Dendritic cell treated with granulocyte-macrophage colony-stimulating factor and Interleukin-4, amounts not matched to agents 40 ng/mL and 50 ng/mL, for 4 days (primary cell): ENCODE data around the gene TYW1.
"Not testable (repeated sequence)": the region's sequence is repeated elsewhere in the genome, so short reads cannot be mapped to it uniquely, and the experiment has no call there.

Source experiments
- H3K27ac Mint-ChIP-seq: one replicate; pipeline ENCODE4 v1.8.0; 2022; ENCODE audit warnings: mild to moderate bottlenecking, mixed read lengths
- H3K27me3 Mint-ChIP-seq: one replicate; pipeline ENCODE4 v1.8.0; 2022; ENCODE audit warnings: mild to moderate bottlenecking, mixed read lengths
- H3K36me3 Mint-ChIP-seq: one replicate; pipeline ENCODE4 v1.8.0; 2022; ENCODE audit warnings: low read depth, mixed read lengths
- H3K4me1 Mint-ChIP-seq: one replicate; pipeline ENCODE4 v1.8.0; 2022; ENCODE audit warnings: low read depth, mixed read lengths
- H3K4me3 Mint-ChIP-seq: one replicate; pipeline ENCODE4 v1.8.0; 2022; ENCODE audit warnings: mild to moderate bottlenecking, moderate library complexity, mixed read lengths
- H3K9me3 Mint-ChIP-seq: one replicate; pipeline ENCODE4 v1.8.0; 2022; ENCODE audit warnings: mixed read lengths
- intact Hi-C: fragments of 100-400 bp; cut with micrococcal nuclease; formaldehyde crosslinking; loops from one replicate; pipeline ENCODE4 v1.15.0; 2022

TYW1 gene

GRCh38 chr7:66996444-66997191 is at the start of gene TYW1:
Gene TYW1 (plus strand): TSS chr7:66996833. CDS start chr7:66996979, 146 bp downstream.
- intact Hi-C loops, H3K9me3 Mint-ChIP-seq, H3K27me3 Mint-ChIP-seq: not testable (repeated sequence)
- Mint-ChIP-seq H3K4me1 (peaks cover 13% of the 10 kb centered on the region), H3K4me3 (peak within 1 kb of the TSS; percentile 99), H3K27ac (peak within 1 kb of the TSS; percentile 97), H3K36me3 (peaks cover 58% of the 10 kb centered on the region)

GRCh38 chr7:66948480-66949109 is 48.0 kb upstream of the TYW1 start:
- no peak overlapping the region for H3K27ac Mint-ChIP-seq
- no peaks in the 10 kb centered on the region for H3K9me3 Mint-ChIP-seq
- peaks cover 98% of the 10 kb centered on the region for H3K36me3 Mint-ChIP-seq
- no peak overlapping the region for H3K4me3 Mint-ChIP-seq
- no peaks in the 10 kb centered on the region for H3K27me3 Mint-ChIP-seq
- intact Hi-C loops = no loop called here
- peaks cover 7% of the 10 kb centered on the region for H3K4me1 Mint-ChIP-seq

GRCh38 chr7:66950311-66950710 is 46.3 kb upstream of the TYW1 start:
- H3K27ac Mint-ChIP-seq = no peak overlapping the region
- peaks cover 95% of the 10 kb centered on the region for H3K36me3 Mint-ChIP-seq
- no peaks in the 10 kb centered on the region for H3K27me3 Mint-ChIP-seq
- peaks cover 7% of the 10 kb centered on the region for H3K4me1 Mint-ChIP-seq
- no peaks in the 10 kb centered on the region for H3K9me3 Mint-ChIP-seq
- no peak overlapping the region for H3K4me3 Mint-ChIP-seq
- intact Hi-C loops = no loop called here

- Mint-ChIP-seq H3K4me3 (no peak overlapping the region), H3K27ac (no peak overlapping the region), H3K9me3 (no peaks in the 10 kb centered on the region), H3K36me3 (peaks cover 95% of the 10 kb centered on the region), H3K4me1 (peaks cover 7% of the 10 kb centered on the region), H3K27me3 (no peaks in the 10 kb centered on the region)
- intact Hi-C loops = no loop called here
These were observed 45.9 kb upstream of the TYW1 start for GRCh38 chr7:66950763-66951162.

- intact Hi-C loops = no loop called here
- Mint-ChIP-seq H3K27me3 (no peaks in the 10 kb centered on the region), H3K36me3 (peaks cover 95% of the 10 kb centered on the region), H3K27ac (peak overlapping the region; percentile 7), H3K4me3 (no peak overlapping the region), H3K9me3 (no peaks in the 10 kb centered on the region), H3K4me1 (peaks cover 7% of the 10 kb centered on the region)
These were observed 44.1 kb upstream of the TYW1 start for GRCh38 chr7:66952343-66953043.

GRCh38 chr7:66953044-66953427 is 43.6 kb upstream of the TYW1 start:
- Mint-ChIP-seq H3K4me1 (peaks cover 7% of the 10 kb centered on the region), H3K4me3 (no peak overlapping the region), H3K36me3 (peaks cover 95% of the 10 kb centered on the region), H3K27ac (peak overlapping the region; percentile 7), H3K27me3 (no peaks in the 10 kb centered on the region), H3K9me3 (no peaks in the 10 kb centered on the region)
- intact Hi-C loops = no loop called here

- peaks cover 82% of the 10 kb centered on the region for H3K36me3 Mint-ChIP-seq
These were observed 38.9 kb upstream of the TYW1 start for GRCh38 chr7:66957595-66958290.

GRCh38 chr7:66958538-66959350 is 37.9 kb upstream of the TYW1 start:
- Mint-ChIP-seq H3K4me1 (no peaks in the 10 kb centered on the region), H3K9me3 (no peaks in the 10 kb centered on the region), H3K36me3 (peaks cover 72% of the 10 kb centered on the region), H3K27ac (no peak overlapping the region), H3K27me3 (no peaks in the 10 kb centered on the region), H3K4me3 (no peak overlapping the region)
- intact Hi-C loops = no loop called here

More at GRCh38 chr7:66957595-66958290, 38.9 kb upstream of the TYW1 start:
- Mint-ChIP-seq H3K27ac (no peak overlapping the region), H3K27me3 (no peaks in the 10 kb centered on the region), H3K4me3 (no peak overlapping the region), H3K4me1 (peaks cover 1% of the 10 kb centered on the region), H3K9me3 (no peaks in the 10 kb centered on the region)
- intact Hi-C loops = no loop called here

- H3K27me3 Mint-ChIP-seq = no peaks in the 10 kb centered on the region
- no peaks in the 10 kb centered on the region for H3K9me3 Mint-ChIP-seq
- intact Hi-C loops = no loop called here
- peaks cover 61% of the 10 kb centered on the region for H3K36me3 Mint-ChIP-seq
- H3K27ac Mint-ChIP-seq = no peak overlapping the region
- no peak overlapping the region for H3K4me3 Mint-ChIP-seq
- no peaks in the 10 kb centered on the region for H3K4me1 Mint-ChIP-seq
These were observed 36.4 kb upstream of the TYW1 start for GRCh38 chr7:66960192-66960591.

GRCh38 chr7:66961096-66961495 is 35.5 kb upstream of the TYW1 start:
- intact Hi-C loops = no loop called here
- H3K4me1 Mint-ChIP-seq = no peaks in the 10 kb centered on the region
- no peaks in the 10 kb centered on the region for H3K27me3 Mint-ChIP-seq
- H3K4me3 Mint-ChIP-seq = no peak overlapping the region
- H3K36me3 Mint-ChIP-seq = peaks cover 52% of the 10 kb centered on the region
- no peak overlapping the region for H3K27ac Mint-ChIP-seq
- H3K9me3 Mint-ChIP-seq = no peaks in the 10 kb centered on the region

- Mint-ChIP-seq H3K4me1 (no peaks in the 10 kb centered on the region), H3K4me3 (no peak overlapping the region), H3K27ac (no peak overlapping the region), H3K9me3 (no peaks in the 10 kb centered on the region), H3K36me3 (peaks cover 19% of the 10 kb centered on the region), H3K27me3 (no peaks in the 10 kb centered on the region)
- intact Hi-C loops = no loop called here
These were observed 32.2 kb upstream of the TYW1 start for GRCh38 chr7:66964411-66964810.

- no peaks in the 10 kb centered on the region for H3K4me1 Mint-ChIP-seq
These were observed 29.6 kb upstream of the TYW1 start for GRCh38 chr7:66967029-66967428.

GRCh38 chr7:66969001-66969400 is 27.6 kb upstream of the TYW1 start:
- H3K27me3 Mint-ChIP-seq, H3K36me3 Mint-ChIP-seq, H3K4me1 Mint-ChIP-seq, H3K27ac Mint-ChIP-seq, intact Hi-C loops, H3K9me3 Mint-ChIP-seq, H3K4me3 Mint-ChIP-seq: not testable (repeated sequence)

More at GRCh38 chr7:66967029-66967428, 29.6 kb upstream of the TYW1 start:
- Mint-ChIP-seq H3K9me3 (no peaks in the 10 kb centered on the region), H3K27me3 (no peaks in the 10 kb centered on the region), H3K36me3 (no peaks in the 10 kb centered on the region), H3K4me3 (no peak overlapping the region), H3K27ac (no peak overlapping the region)
- intact Hi-C loops = no loop called here
